ENCODE measurements around the gene NIN. TPM values are rescaled to one million over a fixed set of nuclear protein-coding genes. Genes with fewer than 3 reads are reported as not detected.

The NIN gene
- total RNA-seq, 4 donors from 2014 or later: 9.4 to 66.3 (median 26.5) TPM

DNA sequence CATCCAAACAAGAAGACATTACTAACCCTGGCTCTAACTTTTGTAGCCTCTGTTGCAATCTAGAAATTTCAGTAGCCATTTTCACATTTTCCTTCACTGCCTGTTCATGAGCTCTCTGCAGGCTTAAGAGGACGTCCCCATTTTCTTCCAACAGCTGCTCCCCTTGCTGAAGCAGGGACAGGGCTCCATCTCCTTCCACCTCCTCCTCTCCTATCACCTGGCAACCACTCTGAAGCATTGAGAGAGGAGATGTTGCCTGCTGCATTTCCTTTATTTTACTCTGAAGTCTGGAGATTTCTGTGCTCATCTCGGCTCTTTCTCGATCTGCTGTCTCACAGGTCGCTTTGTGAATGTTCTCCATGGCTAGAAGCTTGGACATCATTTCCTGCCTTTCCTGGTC, 73.3 kb downstream of the NIN start:
- Histone ChIP-seq H3K27ac (no peak overlapping the region), H3K27me3 (no peaks in the 10 kb centered on the region), H3K4me1 (no peaks in the 10 kb centered on the region), H3K36me3 (peaks cover 0 to 67% (median 17%) of the 10 kb centered on the region in 4 donors), H3K9me3 (no peaks in the 10 kb centered on the region), H3K4me3 (no peak overlapping the region)
- no peak for TF ChIP-seq EP300 (IDR thresholded peaks at IDR 0.05; ENCODE audit: low read depth)
- 93% methylated on average over 4 of the region's 4 CpGs; no CpG with 5 or more reads in 1 of the 2 donors for WGBS, 2 donors (ENCODE audit: low coverage in 1 of 2)
- DNase-seq: no peak
- in situ Hi-C loops (cut with MboI; ENCODE audit: low pct_ligation_motif_present in 1 of 4, low pct_unique_long_range_greater_than_20kb in 1 of 4, low sequenced_read_pairs in 3 of 4) (no loop called here), intact Hi-C loops (cut with DNase I; ENCODE audit: low total_unique reads) (no loop called here)

DNA sequence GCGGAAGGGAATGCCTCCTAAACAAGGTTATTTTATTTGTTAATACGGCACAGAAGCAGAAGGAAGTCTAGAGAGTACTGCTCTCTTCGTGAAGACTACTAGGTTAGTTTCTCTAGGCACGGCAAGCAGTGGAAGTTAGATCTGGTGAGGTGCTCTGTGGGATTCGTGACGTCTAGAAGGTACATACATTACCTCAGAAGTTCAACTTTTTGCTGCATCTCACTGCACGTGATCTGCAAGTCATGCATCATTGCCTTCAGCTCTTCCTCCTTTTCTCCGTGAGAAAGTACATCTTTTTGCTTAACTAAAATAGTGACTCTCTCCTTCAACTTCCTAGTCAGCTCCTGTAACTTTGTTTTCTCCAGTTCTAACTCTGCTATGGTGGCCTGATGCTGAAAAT, 74.7 kb downstream of the NIN start:
- 83 to 85% methylated on average over 8 of the region's 8 CpGs for WGBS, 2 donors (ENCODE audit: low coverage in 1 of 2)
- Histone ChIP-seq H3K9me3 (no peaks in the 10 kb centered on the region), H3K27ac (no peak overlapping the region), H3K4me1 (no peaks in the 10 kb centered on the region), H3K27me3 (no peaks in the 10 kb centered on the region), H3K4me3 (no peak overlapping the region), H3K36me3 (peaks cover 0 to 70% (median 20%) of the 10 kb centered on the region in 4 donors)
- intact Hi-C loops (cut with DNase I; ENCODE audit: low total_unique reads): no loop called here
- in situ Hi-C loops (cut with MboI; ENCODE audit: low pct_ligation_motif_present in 1 of 4, low pct_unique_long_range_greater_than_20kb in 1 of 4, low sequenced_read_pairs in 3 of 4): no loop called here
- TF ChIP-seq EP300 (IDR thresholded peaks at IDR 0.05; ENCODE audit: low read depth) (no peak), POLR2AphosphoS5 (IDR thresholded peaks at IDR 0.05) (no peak), POLR2A (IDR thresholded peaks at IDR 0.05) (no peak)
- TF ChIP-seq, protein P1, sequence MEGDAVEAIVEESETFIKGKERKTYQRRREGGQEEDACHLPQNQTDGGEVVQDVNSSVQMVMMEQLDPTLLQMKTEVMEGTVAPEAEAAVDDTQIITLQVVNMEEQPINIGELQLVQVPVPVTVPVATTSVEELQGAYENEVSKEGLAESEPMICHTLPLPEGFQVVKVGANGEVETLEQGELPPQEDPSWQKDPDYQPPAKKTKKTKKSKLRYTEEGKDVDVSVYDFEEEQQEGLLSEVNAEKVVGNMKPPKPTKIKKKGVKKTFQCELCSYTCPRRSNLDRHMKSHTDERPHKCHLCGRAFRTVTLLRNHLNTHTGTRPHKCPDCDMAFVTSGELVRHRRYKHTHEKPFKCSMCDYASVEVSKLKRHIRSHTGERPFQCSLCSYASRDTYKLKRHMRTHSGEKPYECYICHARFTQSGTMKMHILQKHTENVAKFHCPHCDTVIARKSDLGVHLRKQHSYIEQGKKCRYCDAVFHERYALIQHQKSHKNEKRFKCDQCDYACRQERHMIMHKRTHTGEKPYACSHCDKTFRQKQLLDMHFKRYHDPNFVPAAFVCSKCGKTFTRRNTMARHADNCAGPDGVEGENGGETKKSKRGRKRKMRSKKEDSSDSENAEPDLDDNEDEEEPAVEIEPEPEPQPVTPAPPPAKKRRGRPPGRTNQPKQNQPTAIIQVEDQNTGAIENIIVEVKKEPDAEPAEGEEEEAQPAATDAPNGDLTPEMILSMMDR (IDR thresholded peaks at IDR 0.05): no peak
- DNase-seq: no peak

DNA sequence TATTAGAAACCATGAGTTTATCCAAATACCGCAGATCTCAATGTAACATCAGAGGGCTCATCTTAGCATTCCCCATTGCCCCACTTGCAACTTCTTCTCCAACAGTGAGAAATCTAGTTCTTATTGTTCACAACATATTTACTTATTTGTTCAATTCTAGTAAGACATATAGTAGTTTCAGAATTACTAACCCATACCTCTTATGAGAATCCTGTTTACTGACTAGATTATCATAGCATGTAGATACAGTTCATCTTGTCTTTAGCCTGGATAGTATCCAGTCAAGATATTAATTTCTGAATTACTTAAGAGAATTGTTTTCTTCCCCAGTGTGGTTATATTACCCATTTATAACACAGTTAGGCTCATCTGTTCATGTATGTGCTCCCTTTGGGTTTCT, 80.6 kb downstream of the NIN start:
- no peak for DNase-seq
- Histone ChIP-seq H3K4me1 (no peaks in the 10 kb centered on the region), H3K4me3 (no peak overlapping the region), H3K27me3 (no peaks in the 10 kb centered on the region), H3K9me3 (no peaks in the 10 kb centered on the region), H3K36me3 (peaks cover 0 to 69% (median 10%) of the 10 kb centered on the region in 4 donors), H3K27ac (no peak overlapping the region)
- in situ Hi-C loops (cut with MboI; ENCODE audit: low pct_ligation_motif_present in 1 of 4, low pct_unique_long_range_greater_than_20kb in 1 of 4, low sequenced_read_pairs in 3 of 4) (no loop called here), intact Hi-C loops (cut with DNase I; ENCODE audit: low total_unique reads) (no loop called here)
- TF ChIP-seq, protein P1 (IDR thresholded peaks at IDR 0.05): no peak
- TF ChIP-seq EP300 (IDR thresholded peaks at IDR 0.05; ENCODE audit: low read depth) (no peak), POLR2AphosphoS5 (IDR thresholded peaks at IDR 0.05) (no peak), POLR2A (IDR thresholded peaks at IDR 0.05) (no peak)
- 92 to 97% methylated on average over 1 of the region's 1 CpG for WGBS, 2 donors (ENCODE audit: low coverage in 1 of 2)

DNA sequence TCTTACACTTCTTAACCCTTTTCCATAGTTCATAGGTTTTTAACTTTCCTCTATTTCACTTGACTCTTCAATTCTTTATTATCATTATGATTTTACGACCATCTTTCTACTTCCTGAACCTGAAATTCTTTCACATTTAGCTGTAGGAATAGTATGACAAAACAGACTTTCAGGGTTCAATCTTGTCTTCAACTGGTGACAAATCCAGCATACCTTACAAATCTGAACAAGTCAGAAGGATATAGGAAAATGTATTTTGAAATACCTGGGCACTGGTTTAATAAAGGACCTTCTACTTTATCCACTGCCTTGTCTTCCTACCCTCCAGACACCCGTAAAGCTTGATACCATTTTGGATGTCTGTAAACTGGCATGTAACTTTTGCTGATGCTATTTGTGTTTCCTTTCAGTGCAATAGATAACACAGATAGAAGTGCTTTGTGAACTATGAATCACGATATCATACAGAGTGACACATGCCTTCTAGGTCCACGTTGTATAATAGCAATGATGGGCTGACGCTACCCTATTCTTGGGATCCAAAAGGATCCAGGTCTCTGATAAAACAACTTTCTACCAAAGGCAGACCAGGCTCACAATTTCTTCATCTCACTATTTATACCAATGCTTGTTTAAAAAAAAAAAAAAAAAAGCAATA, 85.4 kb downstream of the NIN start:
- in situ Hi-C loops (cut with MboI; ENCODE audit: low pct_ligation_motif_present in 1 of 4, low pct_unique_long_range_greater_than_20kb in 1 of 4, low sequenced_read_pairs in 3 of 4): no loop called here
- no peak for DNase-seq
- intact Hi-C loops (cut with DNase I; ENCODE audit: low total_unique reads): no loop called here
- H3K27me3 ChIP-seq: no peaks in the 10 kb centered on the region
- no peaks in the 10 kb centered on the region for H3K4me1 ChIP-seq
- H3K36me3 ChIP-seq: peaks cover 0 to 37% (median 0%) of the 10 kb centered on the region in 4 donors
- H3K4me3 ChIP-seq: no peak overlapping the region
- WGBS, 2 donors (ENCODE audit: low coverage in 1 of 2): 95% methylated on average over 4 to 5 of the region's 5 CpGs
- no peak for TF ChIP-seq POLR2AphosphoS5 (IDR thresholded peaks at IDR 0.05)
- TF ChIP-seq, protein P1 (IDR thresholded peaks at IDR 0.05): no peak
- no peak for TF ChIP-seq EP300 (IDR thresholded peaks at IDR 0.05; ENCODE audit: low read depth)
- TF ChIP-seq POLR2A (IDR thresholded peaks at IDR 0.05): no peak
- no peak overlapping the region for H3K27ac ChIP-seq
- H3K9me3 ChIP-seq: no peaks in the 10 kb centered on the region

DNA sequence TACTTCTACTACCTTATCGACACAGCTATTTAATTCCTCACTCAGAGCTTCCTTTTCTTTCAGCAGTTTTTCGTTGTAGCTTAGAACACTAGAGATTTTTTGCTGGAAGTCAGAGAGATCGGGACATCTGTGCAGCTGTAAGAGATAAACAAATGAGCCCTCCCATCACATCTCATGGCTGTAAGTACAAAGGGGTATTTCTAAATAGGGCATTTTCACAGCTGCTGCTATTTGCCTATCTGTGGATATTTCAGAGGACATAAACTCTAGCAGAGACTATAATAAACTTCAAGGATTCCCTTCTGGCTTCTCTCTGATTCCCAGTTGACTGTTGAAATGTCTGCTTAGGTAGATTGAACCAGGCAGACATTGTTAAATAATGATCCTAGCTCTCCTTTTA, 86.7 kb downstream of the NIN start:
- WGBS, 2 donors (ENCODE audit: low coverage in 1 of 2): 75 to 94% methylated on average over 3 of the region's 3 CpGs
- Histone ChIP-seq H3K4me3 (no peak overlapping the region), H3K4me1 (no peaks in the 10 kb centered on the region), H3K27ac (no peak overlapping the region), H3K27me3 (no peaks in the 10 kb centered on the region), H3K36me3 (peaks cover 0 to 26% (median under 1%) of the 10 kb centered on the region in 4 donors), H3K9me3 (no peaks in the 10 kb centered on the region)
- DNase-seq: no peak
- TF ChIP-seq POLR2AphosphoS5 (IDR thresholded peaks at IDR 0.05) (no peak), POLR2A (IDR thresholded peaks at IDR 0.05) (no peak), EP300 (IDR thresholded peaks at IDR 0.05; ENCODE audit: low read depth) (no peak)
- TF ChIP-seq, protein P1 (IDR thresholded peaks at IDR 0.05): no peak
- in situ Hi-C loops (cut with MboI; ENCODE audit: low pct_ligation_motif_present in 1 of 4, low pct_unique_long_range_greater_than_20kb in 1 of 4, low sequenced_read_pairs in 3 of 4) (no loop called here), intact Hi-C loops (cut with DNase I; ENCODE audit: low total_unique reads) (no loop called here)

All from transverse colon (tissue), 4 donors.